Type B pancreatic cell (in vitro differentiated cells): ENCODE measurements around the gene PRKCA. TPM values are rescaled to one million over a fixed set of nuclear protein-coding genes. Genes with fewer than 3 reads are reported as not detected.

Experiments used
- DNase-seq: peaks from one replicate; pipeline ENCODE4 v3.0.0; 2021; ENCODE audit warnings: mixed read lengths; ENCODE audit not compliant: unreplicated experiment; ENCODE audit errors: extremely low spot score
- H3K27ac Mint-ChIP-seq: 2 replicates; pipeline ENCODE4 v1.8.0; 2021; ENCODE audit warnings: mild to moderate bottlenecking, mixed read lengths
- H3K27me3 Mint-ChIP-seq: 2 replicates; pipeline ENCODE4 v1.8.0; 2021; ENCODE audit warnings: mixed read lengths
- H3K36me3 Mint-ChIP-seq: 2 replicates; pipeline ENCODE4 v1.8.0; 2021; ENCODE audit warnings: mixed read lengths
- H3K4me1 Mint-ChIP-seq: one replicate; pipeline ENCODE4 v1.8.0; 2021; ENCODE audit warnings: mixed read lengths; ENCODE audit not compliant: unreplicated experiment
- H3K4me3 Mint-ChIP-seq: 2 replicates; pipeline ENCODE4 v1.8.0; 2021; ENCODE audit warnings: mild to moderate bottlenecking, mixed read lengths
- H3K9me3 Mint-ChIP-seq: 2 replicates; pipeline ENCODE4 v1.8.0; 2021; ENCODE audit warnings: mixed read lengths
- total RNA-seq: library from RNA; stranded (reverse); gene quantifications from 2 replicates; pipeline ENCODE4 v1.2.1, GENCODE V29; 2021; ENCODE audit warnings: low replicate concordance
- TF ChIP-seq, protein P1 (sequence below): fragments of 200-600 bp; sonication (generic); conservative IDR thresholded peaks from 2 replicates; pipeline ENCODE4 v1.5.0; 2021; ENCODE audit warnings: antibody characterized with exemption, mild to moderate bottlenecking

The PRKCA gene
- total RNA-seq, 1 donor from 2014 or later, result 16.1 TPM

DNA sequence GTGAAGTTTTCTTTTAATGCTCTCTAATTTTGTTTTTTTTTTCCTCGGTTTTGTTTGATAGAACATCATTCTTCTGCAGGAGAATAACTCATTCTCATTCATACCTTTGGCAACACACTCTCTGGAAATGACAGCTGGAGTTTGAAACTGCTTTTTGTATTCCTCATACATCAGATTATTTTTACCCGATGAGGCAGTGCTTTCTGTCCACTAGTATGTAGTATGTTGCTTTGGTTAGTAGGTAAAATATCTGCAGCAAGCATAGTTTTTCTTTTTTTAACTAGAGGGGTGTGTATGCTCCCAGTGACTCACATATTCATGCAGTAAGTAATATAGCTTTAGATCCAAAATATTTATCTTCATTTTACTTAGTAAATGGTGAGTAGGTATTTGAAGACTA lies 6.4 kb downstream of the PRKCA start:
- H3K9me3 Mint-ChIP-seq, result no peaks in the 10 kb centered on the region
- no peak for DNase-seq
- peaks cover 23% of the 10 kb centered on the region for H3K4me1 Mint-ChIP-seq
- TF ChIP-seq, protein P1, sequence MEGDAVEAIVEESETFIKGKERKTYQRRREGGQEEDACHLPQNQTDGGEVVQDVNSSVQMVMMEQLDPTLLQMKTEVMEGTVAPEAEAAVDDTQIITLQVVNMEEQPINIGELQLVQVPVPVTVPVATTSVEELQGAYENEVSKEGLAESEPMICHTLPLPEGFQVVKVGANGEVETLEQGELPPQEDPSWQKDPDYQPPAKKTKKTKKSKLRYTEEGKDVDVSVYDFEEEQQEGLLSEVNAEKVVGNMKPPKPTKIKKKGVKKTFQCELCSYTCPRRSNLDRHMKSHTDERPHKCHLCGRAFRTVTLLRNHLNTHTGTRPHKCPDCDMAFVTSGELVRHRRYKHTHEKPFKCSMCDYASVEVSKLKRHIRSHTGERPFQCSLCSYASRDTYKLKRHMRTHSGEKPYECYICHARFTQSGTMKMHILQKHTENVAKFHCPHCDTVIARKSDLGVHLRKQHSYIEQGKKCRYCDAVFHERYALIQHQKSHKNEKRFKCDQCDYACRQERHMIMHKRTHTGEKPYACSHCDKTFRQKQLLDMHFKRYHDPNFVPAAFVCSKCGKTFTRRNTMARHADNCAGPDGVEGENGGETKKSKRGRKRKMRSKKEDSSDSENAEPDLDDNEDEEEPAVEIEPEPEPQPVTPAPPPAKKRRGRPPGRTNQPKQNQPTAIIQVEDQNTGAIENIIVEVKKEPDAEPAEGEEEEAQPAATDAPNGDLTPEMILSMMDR, result no peak
- H3K27ac Mint-ChIP-seq, result no peak overlapping the region
- H3K36me3 Mint-ChIP-seq, result peaks cover 5% of the 10 kb centered on the region
- H3K4me3 Mint-ChIP-seq, result no peak overlapping the region
- peaks cover 21% of the 10 kb centered on the region for H3K27me3 Mint-ChIP-seq

DNA sequence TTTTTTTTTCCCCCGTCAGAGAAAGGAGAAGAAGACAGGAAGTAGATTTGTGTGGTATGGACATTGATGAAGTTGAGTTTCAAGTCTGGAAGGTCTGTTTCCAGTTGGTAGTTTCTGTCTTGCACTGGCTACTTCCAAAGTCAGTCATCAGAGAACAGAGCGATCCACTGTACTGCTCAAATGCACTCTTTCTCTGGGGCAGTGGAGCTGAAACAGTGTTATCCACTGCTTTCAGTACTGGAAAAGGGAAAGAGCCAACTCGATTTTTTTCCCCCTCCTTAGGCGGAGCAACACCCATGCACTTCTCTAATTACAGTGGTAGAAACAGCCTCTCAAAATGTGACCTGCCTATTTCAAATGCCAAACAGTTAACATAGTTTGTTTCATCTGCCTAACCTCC lies 7.4 kb downstream of the PRKCA start:
- Mint-ChIP-seq H3K27me3 (peaks cover 13% of the 10 kb centered on the region), H3K4me1 (peaks cover 14% of the 10 kb centered on the region), H3K4me3 (no peak overlapping the region), H3K27ac (no peak overlapping the region), H3K36me3 (peaks cover 5% of the 10 kb centered on the region), H3K9me3 (no peaks in the 10 kb centered on the region)
- TF ChIP-seq, protein P1, result no peak
- DNase-seq, result no peak

DNA sequence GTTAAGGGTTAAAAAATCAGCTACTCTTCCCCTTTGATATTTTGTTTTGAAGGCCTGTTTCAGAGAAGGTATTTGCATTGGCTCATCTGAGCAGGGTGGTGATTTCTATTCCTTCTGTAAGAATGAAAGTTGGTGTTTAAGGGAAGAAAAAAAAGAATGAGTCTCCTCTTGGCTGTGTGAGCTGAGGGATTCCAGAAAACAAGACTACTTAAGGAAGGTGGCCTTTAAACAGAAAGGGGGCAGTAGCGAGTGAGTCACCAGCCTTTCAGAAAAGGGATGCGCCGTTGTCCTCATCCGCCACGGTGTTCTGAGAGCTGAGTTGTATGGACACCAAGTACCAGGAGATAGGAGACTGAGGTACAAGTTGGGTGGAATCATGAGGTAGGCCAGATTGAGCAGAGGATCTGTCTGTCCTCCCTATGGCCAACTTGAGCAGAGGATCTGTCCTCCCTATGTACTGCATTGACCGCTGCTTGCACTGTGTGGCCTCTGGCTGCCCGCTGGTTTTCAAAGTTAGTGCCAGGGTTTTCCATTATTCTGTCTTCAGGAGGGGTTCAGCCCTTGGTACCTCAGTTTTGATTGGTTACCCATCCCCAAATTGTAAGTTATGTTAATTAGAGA lies 8.2 kb downstream of the PRKCA start:
- Mint-ChIP-seq H3K27me3 (peaks cover 6% of the 10 kb centered on the region), H3K36me3 (peaks cover 5% of the 10 kb centered on the region), H3K4me3 (no peak overlapping the region), H3K9me3 (no peaks in the 10 kb centered on the region), H3K27ac (no peak overlapping the region), H3K4me1 (peaks cover 6% of the 10 kb centered on the region)
- DNase-seq, result no peak
- TF ChIP-seq, protein P1, result peak; percentile 35

DNA sequence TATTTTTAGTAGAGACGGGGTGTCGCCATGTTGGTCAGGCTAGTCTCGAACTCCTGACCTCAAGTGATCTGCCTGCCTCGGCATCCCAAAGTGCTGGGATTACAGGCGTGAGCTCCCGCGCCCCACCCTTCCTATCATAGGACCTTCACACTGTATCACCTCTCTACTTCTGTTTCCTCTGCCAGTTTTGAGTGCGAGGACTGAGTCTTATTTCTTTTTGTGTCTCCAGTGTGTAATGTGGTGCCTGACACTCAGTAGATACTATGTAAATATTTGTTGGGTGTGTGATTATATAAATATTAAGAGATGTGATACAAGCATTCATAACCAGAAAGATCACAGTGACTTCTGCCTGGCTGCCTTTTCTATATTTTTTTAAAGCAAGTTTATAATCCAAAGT lies 10.5 kb downstream of the PRKCA start:
- Mint-ChIP-seq H3K27ac (no peak overlapping the region), H3K4me1 (no peaks in the 10 kb centered on the region), H3K9me3 (no peaks in the 10 kb centered on the region), H3K36me3 (no peaks in the 10 kb centered on the region), H3K27me3 (peaks cover under 1% of the 10 kb centered on the region), H3K4me3 (no peak overlapping the region)
- no peak for DNase-seq
- TF ChIP-seq, protein P1, result no peak

DNA sequence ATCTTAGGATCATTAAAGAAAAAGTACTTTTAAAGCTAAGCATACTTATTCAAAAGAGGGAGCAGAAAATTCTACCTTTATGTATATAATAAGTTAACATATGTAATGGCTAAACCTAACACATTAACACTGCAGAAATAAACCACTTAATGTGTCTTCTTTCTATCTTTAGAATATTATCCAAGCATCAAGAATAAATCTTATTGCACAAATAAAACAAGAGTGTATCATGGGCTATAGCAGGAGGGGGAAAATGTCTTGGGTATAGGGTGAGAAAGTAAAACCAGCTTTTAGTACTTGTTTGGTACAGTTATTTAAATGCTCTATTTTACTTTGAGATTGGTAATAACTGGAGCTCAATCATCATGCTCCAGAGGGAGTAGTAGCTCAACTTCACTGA lies 10.9 kb downstream of the PRKCA start:
- H3K4me1 Mint-ChIP-seq, result no peaks in the 10 kb centered on the region
- H3K4me3 Mint-ChIP-seq, result no peak overlapping the region
- H3K27me3 Mint-ChIP-seq, result no peaks in the 10 kb centered on the region
- H3K36me3 Mint-ChIP-seq, result no peaks in the 10 kb centered on the region
- TF ChIP-seq, protein P1, result no peak
- H3K27ac Mint-ChIP-seq, result no peak overlapping the region
- H3K9me3 Mint-ChIP-seq, result no peaks in the 10 kb centered on the region
- no peak for DNase-seq
